Loucy (cell line): ENCODE results near the gene TAF1A.

Experiments
- H2AFZ ChIP-seq: fragments of 200-600 bp; sonication (generic); 2 replicates; pipeline ENCODE4 v1.6.0; 2016; ENCODE audit warnings: antibody characterized with exemption, mild to moderate bottlenecking, low read length, moderate library complexity
- H3F3A ChIP-seq: fragments of 200-600 bp; 2 replicates; pipeline ENCODE4 v1.6.0; 2016; ENCODE audit warnings: antibody characterized with exemption, low read depth, mild to moderate bottlenecking
- H3K27me3 ChIP-seq: fragments of 200-600 bp; sonication (generic); 2 replicates; pipeline ENCODE4 v1.6.1; 2014; ENCODE audit warnings: low read length, mild to moderate bottlenecking; ENCODE audit not compliant: insufficient read depth, poor library complexity, severe bottlenecking
- H3K36me3 ChIP-seq: fragments of 200-600 bp; sonication (generic); 2 replicates; pipeline ENCODE4 v1.6.1; 2016; ENCODE audit warnings: low read length; ENCODE audit not compliant: insufficient read depth
- H3K4me1 ChIP-seq: fragments of 200-600 bp; sonication (generic); 2 replicates; pipeline ENCODE4 v1.5.1; 2014; ENCODE audit warnings: low read length, mild to moderate bottlenecking; ENCODE audit not compliant: insufficient read depth, poor library complexity, severe bottlenecking
- H3K4me2 ChIP-seq: fragments of 200-600 bp; sonication (generic); 2 replicates; pipeline ENCODE4 v1.6.0; 2014; ENCODE audit warnings: antibody characterized with exemption, low read length, low read depth, mild to moderate bottlenecking; ENCODE audit not compliant: poor library complexity, severe bottlenecking
- H3K4me3 ChIP-seq: fragments of 200-600 bp; sonication (generic); 2 replicates; pipeline ENCODE4 v1.5.1; 2014; ENCODE audit warnings: low read length, mild to moderate bottlenecking, mixed read lengths; ENCODE audit not compliant: poor library complexity, severe bottlenecking
- H3K79me2 ChIP-seq: fragments of 200-600 bp; sonication (generic); 2 replicates; pipeline ENCODE4 v1.6.1; 2014; ENCODE audit warnings: low read length; ENCODE audit not compliant: insufficient read depth
- H3K9ac ChIP-seq: fragments of 200-600 bp; sonication (generic); 2 replicates; pipeline ENCODE4 v1.6.0; 2014; ENCODE audit warnings: mild to moderate bottlenecking, low read depth, low read length, moderate library complexity; ENCODE audit not compliant: poor library complexity, severe bottlenecking
- H3K9me2 ChIP-seq: fragments of 200-600 bp; sonication (generic); replicated peaks from 2 replicates; pipeline ENCODE4 v1.6.1; 2016; ENCODE audit warnings: low read depth, low read length, mixed read lengths
- H3K9me3 ChIP-seq: fragments of 200-600 bp; sonication (generic); 2 replicates; pipeline ENCODE4 v1.6.1; 2014; ENCODE audit warnings: mild to moderate bottlenecking, antibody characterized with exemption, low read length, low read depth; ENCODE audit not compliant: insufficient read depth
- H4K20me1 ChIP-seq: fragments of 200-600 bp; sonication (generic); 2 replicates; pipeline ENCODE4 v1.6.0; 2014; ENCODE audit warnings: antibody characterized with exemption, low read length, mild to moderate bottlenecking; ENCODE audit not compliant: insufficient read depth, poor library complexity, severe bottlenecking
- EZH2phosphoT487 ChIP-seq: fragments of 200-600 bp; IDR thresholded peaks from 2 replicates; pipeline ENCODE4 v1.6.1; 2018; ENCODE audit warnings: antibody characterized with exemption, mild to moderate bottlenecking, moderate library complexity, borderline replicate concordance
- TF ChIP-seq, protein P1 (sequence below): fragments of 200-600 bp; sonication (generic); conservative IDR thresholded peaks from 2 replicates; pipeline ENCODE4 v1.5.1; 2014; ENCODE audit warnings: mild to moderate bottlenecking, antibody characterized with exemption, low read length

Gene TAF1A

DNA sequence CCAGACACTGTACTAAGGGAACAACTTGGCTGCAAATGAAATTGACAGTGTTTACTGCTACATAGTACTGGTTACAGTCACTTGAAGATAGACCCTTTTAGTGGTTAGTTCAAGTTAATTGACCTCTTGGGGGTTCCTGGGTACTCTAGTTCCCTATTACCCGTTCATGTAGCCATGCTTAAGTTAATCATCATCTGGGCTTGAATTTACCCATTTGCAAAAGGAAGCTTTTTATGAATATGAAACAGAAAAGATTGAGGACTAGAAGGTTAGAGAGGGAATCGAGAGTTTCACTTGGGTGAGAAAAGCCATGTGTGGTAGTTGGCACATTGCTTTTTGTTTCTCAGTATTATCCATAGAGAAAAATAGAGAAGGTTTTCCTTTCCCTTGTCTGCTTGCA, 30.8 kb upstream of the TAF1A start:
- no peak for TF ChIP-seq EZH2phosphoT487
- TF ChIP-seq, protein P1, sequence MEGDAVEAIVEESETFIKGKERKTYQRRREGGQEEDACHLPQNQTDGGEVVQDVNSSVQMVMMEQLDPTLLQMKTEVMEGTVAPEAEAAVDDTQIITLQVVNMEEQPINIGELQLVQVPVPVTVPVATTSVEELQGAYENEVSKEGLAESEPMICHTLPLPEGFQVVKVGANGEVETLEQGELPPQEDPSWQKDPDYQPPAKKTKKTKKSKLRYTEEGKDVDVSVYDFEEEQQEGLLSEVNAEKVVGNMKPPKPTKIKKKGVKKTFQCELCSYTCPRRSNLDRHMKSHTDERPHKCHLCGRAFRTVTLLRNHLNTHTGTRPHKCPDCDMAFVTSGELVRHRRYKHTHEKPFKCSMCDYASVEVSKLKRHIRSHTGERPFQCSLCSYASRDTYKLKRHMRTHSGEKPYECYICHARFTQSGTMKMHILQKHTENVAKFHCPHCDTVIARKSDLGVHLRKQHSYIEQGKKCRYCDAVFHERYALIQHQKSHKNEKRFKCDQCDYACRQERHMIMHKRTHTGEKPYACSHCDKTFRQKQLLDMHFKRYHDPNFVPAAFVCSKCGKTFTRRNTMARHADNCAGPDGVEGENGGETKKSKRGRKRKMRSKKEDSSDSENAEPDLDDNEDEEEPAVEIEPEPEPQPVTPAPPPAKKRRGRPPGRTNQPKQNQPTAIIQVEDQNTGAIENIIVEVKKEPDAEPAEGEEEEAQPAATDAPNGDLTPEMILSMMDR = no peak
- H3K9me2 ChIP-seq = no peaks in the 10 kb centered on the region
- no peaks in the 10 kb centered on the region for H3F3A ChIP-seq
- peaks cover 12% of the 10 kb centered on the region for H4K20me1 ChIP-seq
- no peak overlapping the region for H3K4me3 ChIP-seq
- peaks cover 3% of the 10 kb centered on the region; the same call in 1 of the 2 replicates for H3K36me3 ChIP-seq
- H3K4me2 ChIP-seq = peak overlapping the region; percentile 95
- peaks cover 38% of the 10 kb centered on the region for H3K4me1 ChIP-seq
- H3K27me3 ChIP-seq = peaks cover 17% of the 10 kb centered on the region
- no peak overlapping the region for H2AFZ ChIP-seq
- no peaks in the 10 kb centered on the region for H3K9me3 ChIP-seq
- no peak overlapping the region for H3K9ac ChIP-seq
- peaks cover 18% of the 10 kb centered on the region for H3K79me2 ChIP-seq

DNA sequence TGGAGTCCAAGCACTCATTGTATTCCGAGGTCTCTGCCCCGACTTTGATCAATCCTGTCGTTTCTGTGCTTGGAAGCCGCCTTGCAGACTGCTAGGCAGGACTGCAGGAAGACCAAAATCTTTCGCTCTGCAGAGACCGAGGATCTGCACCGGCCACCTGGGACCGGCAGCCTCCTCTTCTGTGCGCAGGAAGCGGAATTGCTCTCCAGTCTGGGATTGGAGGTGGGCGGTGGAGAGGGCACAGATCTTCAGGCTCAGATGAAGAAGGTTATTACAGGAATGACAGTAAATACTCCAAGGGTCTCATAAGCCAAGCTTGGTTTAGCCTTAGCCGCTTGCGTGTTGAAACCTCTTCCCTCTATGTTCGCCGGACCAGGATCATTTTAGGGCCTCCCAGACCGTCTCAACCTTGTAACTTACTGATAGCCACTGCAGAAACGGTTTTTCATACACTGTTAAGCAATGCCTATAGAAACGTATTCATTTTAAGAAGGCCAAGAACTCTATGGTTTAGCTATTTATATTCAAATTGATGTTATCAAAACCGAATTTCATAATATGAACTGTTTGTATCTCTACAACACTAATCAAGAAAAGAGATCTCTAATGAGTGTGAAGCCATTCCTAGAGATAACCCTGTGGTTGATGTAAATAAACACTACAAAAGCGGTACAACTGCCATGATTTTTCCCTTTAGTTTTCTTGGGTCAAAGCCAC, 29.3 kb upstream of the TAF1A start:
- H3K27me3 ChIP-seq = peaks cover 33% of the 10 kb centered on the region
- peaks cover 12% of the 10 kb centered on the region for H4K20me1 ChIP-seq
- no peak for TF ChIP-seq EZH2phosphoT487
- TF ChIP-seq, protein P1 = no peak
- H3K9me3 ChIP-seq = no peaks in the 10 kb centered on the region
- H3K9ac ChIP-seq = peak overlapping the region; percentile 63
- no peaks in the 10 kb centered on the region for H3K9me2 ChIP-seq
- no peaks in the 10 kb centered on the region for H3F3A ChIP-seq
- 0 out of 2 replicates have a peak, but pooled peaks cover 2% of the 10 kb centered on the region for H3K36me3 ChIP-seq
- H3K4me1 ChIP-seq = peaks cover 38% of the 10 kb centered on the region
- peaks cover 18% of the 10 kb centered on the region for H3K79me2 ChIP-seq
- peak overlapping the region; percentile 88; the same call in 1 of the 2 replicates for H2AFZ ChIP-seq
- H3K4me2 ChIP-seq = peak overlapping the region; percentile 95
- peak overlapping the region; percentile 84 for H3K4me3 ChIP-seq

DNA sequence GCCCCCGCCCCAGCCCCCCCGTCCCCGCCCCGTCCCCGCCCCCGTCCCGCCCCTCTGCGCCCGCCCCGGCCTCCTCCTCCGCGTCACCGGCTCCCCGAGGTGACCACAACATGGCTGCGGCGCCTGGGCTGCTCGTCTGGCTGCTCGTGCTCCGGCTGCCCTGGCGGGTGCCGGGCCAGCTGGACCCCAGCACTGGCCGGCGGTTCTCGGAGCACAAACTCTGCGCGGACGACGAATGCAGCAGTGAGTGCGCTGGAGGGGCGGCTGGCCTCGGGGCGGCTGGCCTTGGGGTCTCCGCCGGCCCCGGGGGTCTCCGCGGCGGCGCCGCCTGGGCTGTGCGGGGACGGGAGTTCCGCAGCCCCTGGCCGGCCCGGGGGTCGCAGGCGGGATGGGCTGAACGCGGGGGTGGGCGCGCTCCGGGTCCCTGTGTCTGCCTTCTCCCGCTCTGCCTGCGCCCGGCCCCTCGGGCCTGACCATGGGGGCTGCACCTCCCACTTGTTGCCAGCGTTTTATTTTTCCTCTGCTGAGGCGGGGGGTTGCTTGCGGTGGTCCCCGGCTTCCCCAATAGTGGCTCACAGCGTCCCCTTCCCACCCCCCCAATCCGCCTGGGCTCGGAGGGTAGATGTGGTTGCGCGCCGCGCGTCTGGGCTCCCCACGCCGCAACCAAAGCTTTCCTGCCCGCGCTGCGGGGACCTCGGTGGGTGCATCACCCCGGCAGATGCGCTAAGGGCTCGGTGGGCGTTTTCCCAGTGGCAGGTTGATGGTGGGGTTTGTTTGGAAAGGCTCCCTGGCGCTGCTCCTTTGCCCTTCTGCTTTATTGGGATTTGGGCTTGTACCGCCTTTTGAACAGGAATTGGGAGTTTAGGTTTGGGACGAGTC, 28.5 kb upstream of the TAF1A start, which contains the start of gene MIA3:
TSS of gene MIA3 (plus strand) at position 97 of the 879 bp plus-strand sequence. CDS start at position 111, 14 bp downstream.
- H3K9me2 ChIP-seq = no peaks in the 10 kb centered on the region
- TF ChIP-seq, protein P1 = no peak
- TF ChIP-seq EZH2phosphoT487 = no peak
- H3K4me1 ChIP-seq = peaks cover 38% of the 10 kb centered on the region
- peak within 1 kb of the TSS; percentile 95 for H2AFZ ChIP-seq
- peaks cover 12% of the 10 kb centered on the region for H4K20me1 ChIP-seq
- peaks cover 40% of the 10 kb centered on the region for H3K27me3 ChIP-seq
- peaks cover 18% of the 10 kb centered on the region for H3K79me2 ChIP-seq
- H3K36me3 ChIP-seq = no peaks in the 10 kb centered on the region
- H3K4me2 ChIP-seq = peak within 1 kb of the TSS; percentile 97
- no peaks in the 10 kb centered on the region for H3F3A ChIP-seq
- no peaks in the 10 kb centered on the region for H3K9me3 ChIP-seq
- peak within 1 kb of the TSS; percentile 84 for H3K4me3 ChIP-seq
- peak within 1 kb of the TSS; percentile 63 for H3K9ac ChIP-seq
